Nephron (organoid): ENCODE results near the gene TOP3B.

ENCODE experiments used
- H3K27ac Mint-ChIP-seq, 3 experiments: 2 replicates each; pipeline ENCODE4 v1.8.0; 2020; ENCODE audit warnings: mixed read lengths in 3 of 3, mild to moderate bottlenecking in 2 of 3, moderate library complexity in 1 of 3
- H3K27me3 Mint-ChIP-seq: 2 replicates; pipeline ENCODE4 v1.8.0; 2021; ENCODE audit warnings: low read depth, mild to moderate bottlenecking, moderate library complexity, mixed read lengths
- H3K36me3 Mint-ChIP-seq: 2 replicates; pipeline ENCODE4 v1.8.0; 2020; ENCODE audit warnings: low read depth, mixed read lengths
- H3K4me1 Mint-ChIP-seq: 2 replicates; pipeline ENCODE4 v1.8.0; 2020; ENCODE audit warnings: mixed read lengths
- H3K4me3 Mint-ChIP-seq, 3 experiments: 2 replicates each; pipeline ENCODE4 v1.8.0; 2020; ENCODE audit warnings: mild to moderate bottlenecking in 3 of 3, mixed read lengths in 3 of 3, moderate library complexity in 2 of 3
- H3K9me3 Mint-ChIP-seq: 2 replicates; pipeline ENCODE4 v1.8.0; 2020; ENCODE audit warnings: mixed read lengths
- CTCF ChIP-seq, 3 experiments: fragments of 200-600 bp; sonication (generic); IDR thresholded peaks; one replicate each; pipeline ENCODE4 v1.5.0; 2021; ENCODE audit warnings: antibody characterized with exemption in 3 of 3; ENCODE audit not compliant: unreplicated experiment in 3 of 3

The TOP3B gene

GRCh38 chr22:21939461-21939913, 43.1 kb downstream of the TOP3B start:
- peak overlapping the region; percentile 99 to 100 (median 100) for H3K27ac Mint-ChIP-seq

DNA sequence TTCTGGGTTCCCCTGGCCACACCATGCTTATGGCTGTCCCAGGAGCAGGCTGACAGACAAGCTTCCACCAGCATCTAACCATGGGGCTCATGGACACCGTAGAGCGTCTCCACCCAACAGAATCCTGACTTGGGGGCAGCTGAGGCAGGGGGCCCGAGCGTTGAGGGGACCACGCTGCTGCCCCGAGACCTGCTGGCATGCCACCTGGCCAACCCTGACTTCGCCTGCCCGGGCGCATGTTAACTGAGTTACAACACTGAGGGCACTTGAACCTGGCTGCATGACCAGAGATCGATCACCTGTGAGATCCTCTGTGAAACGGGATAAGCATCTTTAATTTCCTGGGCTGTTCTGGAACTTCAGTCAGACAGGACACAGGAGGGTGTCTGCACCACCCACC, 43.7 kb downstream of the TOP3B start:
- peaks cover 64% of the 10 kb centered on the region for H3K4me1 Mint-ChIP-seq
- H3K36me3 Mint-ChIP-seq: peaks cover 33% of the 10 kb centered on the region
- TF ChIP-seq CTCF (IDR thresholded peaks at IDR 0.05; ENCODE audit: unreplicated experiment in 3 of 3): no peak
- H3K4me3 Mint-ChIP-seq: peak overlapping the region; percentile 86 to 90 (median 90)
- H3K27ac Mint-ChIP-seq: peak overlapping the region; percentile 99 to 100 (median 100)
- no peaks in the 10 kb centered on the region for H3K9me3 Mint-ChIP-seq
- no peaks in the 10 kb centered on the region for H3K27me3 Mint-ChIP-seq

More at GRCh38 chr22:21939461-21939913, 43.1 kb downstream of the TOP3B start:
- H3K4me1 Mint-ChIP-seq: peaks cover 64% of the 10 kb centered on the region
- H3K4me3 Mint-ChIP-seq: peak overlapping the region; percentile 66 to 90 (median 90)
- no peak for TF ChIP-seq CTCF (IDR thresholded peaks at IDR 0.05; ENCODE audit: unreplicated experiment in 3 of 3)
- H3K9me3 Mint-ChIP-seq: no peaks in the 10 kb centered on the region
- no peaks in the 10 kb centered on the region for H3K27me3 Mint-ChIP-seq
- peaks cover 38% of the 10 kb centered on the region for H3K36me3 Mint-ChIP-seq

DNA sequence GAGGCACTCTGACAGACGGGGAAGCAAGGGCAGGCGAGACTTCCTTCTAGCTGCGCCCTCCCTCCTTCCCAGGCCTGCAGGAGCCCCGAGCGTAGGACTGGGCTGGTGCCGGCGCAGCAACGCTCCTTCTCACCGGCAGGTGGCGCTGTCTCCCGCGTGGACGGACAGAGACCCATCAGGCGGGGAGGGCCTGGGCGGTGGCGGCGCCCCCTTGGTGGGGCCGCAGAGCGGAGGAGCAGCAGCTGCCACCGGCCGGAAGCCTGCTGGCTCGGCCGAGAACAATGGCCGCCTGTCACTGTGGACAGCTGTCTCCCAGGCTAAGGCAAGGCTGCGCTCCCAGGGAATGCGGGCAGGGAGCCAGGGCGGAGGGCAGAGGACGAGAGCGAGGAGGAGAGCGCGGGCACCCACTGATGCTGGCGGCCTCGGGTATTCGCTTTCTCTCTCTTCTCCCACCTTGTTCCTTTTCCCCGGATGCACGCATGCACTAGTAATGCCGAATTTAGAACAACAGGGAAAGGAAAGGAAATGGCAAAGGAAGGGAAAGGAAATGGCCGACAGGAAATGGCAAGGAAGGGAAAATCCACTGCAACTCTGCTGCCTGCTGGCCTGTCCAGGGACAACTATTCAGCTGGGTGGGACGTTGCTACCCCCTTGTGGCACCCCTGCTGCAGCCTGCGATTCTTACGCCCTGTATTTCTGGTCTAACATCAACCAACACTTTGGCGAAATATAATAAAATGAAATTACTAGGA, 44.3 kb downstream of the TOP3B start:
- peak; percentile 96 to 98 (median 97) for TF ChIP-seq CTCF (IDR thresholded peaks at IDR 0.05; ENCODE audit: unreplicated experiment in 3 of 3)
- peaks cover 33% of the 10 kb centered on the region for H3K36me3 Mint-ChIP-seq
- H3K4me3 Mint-ChIP-seq: peak overlapping the region; percentile 86 to 90 (median 90)
- H3K27me3 Mint-ChIP-seq: no peaks in the 10 kb centered on the region
- H3K4me1 Mint-ChIP-seq: peaks cover 64% of the 10 kb centered on the region
- H3K9me3 Mint-ChIP-seq: no peaks in the 10 kb centered on the region
- H3K27ac Mint-ChIP-seq: peak overlapping the region; percentile 99 to 100 (median 100)

- peaks cover 60% of the 10 kb centered on the region for H3K4me1 Mint-ChIP-seq
- H3K4me3 Mint-ChIP-seq: peak overlapping the region; percentile 86 to 90 (median 90)
- TF ChIP-seq CTCF (IDR thresholded peaks at IDR 0.05; ENCODE audit: unreplicated experiment in 3 of 3): no peak
- H3K27me3 Mint-ChIP-seq: no peaks in the 10 kb centered on the region
- H3K27ac Mint-ChIP-seq: peak overlapping the region; percentile 99 to 100 (median 100)
- no peaks in the 10 kb centered on the region for H3K9me3 Mint-ChIP-seq
- H3K36me3 Mint-ChIP-seq: peaks cover 31% of the 10 kb centered on the region
Measured at GRCh38 chr22:21937821-21938070, 44.8 kb downstream of the TOP3B start.

- H3K4me3 Mint-ChIP-seq: peak overlapping the region; percentile 86 to 90 (median 90)
- H3K36me3 Mint-ChIP-seq: peaks cover 34% of the 10 kb centered on the region
- no peak for TF ChIP-seq CTCF (IDR thresholded peaks at IDR 0.05; ENCODE audit: unreplicated experiment in 3 of 3)
- H3K27ac Mint-ChIP-seq: peak overlapping the region; percentile 99 to 100 (median 100)
- no peaks in the 10 kb centered on the region for H3K9me3 Mint-ChIP-seq
- peaks cover 58% of the 10 kb centered on the region for H3K4me1 Mint-ChIP-seq
- H3K27me3 Mint-ChIP-seq: no peaks in the 10 kb centered on the region
Measured at GRCh38 chr22:21937041-21937820, 45.4 kb downstream of the TOP3B start.
